Ramos (cell line): ENCODE data around the gene LCN6.
"Not testable (repeated sequence)": the region's sequence is repeated elsewhere in the genome, so short reads cannot be mapped to it uniquely, and the experiment has no call there.

Experiments used
- in situ Hi-C: fragments of 300-500 bp; cut with MboI; formaldehyde crosslinking; loops from one replicate; pipeline ENCODE4 v1.14.3; 2022; ENCODE audit warnings: low sequenced_read_pairs; ENCODE audit not compliant: unreplicated experiment

Gene LCN6

GRCh38 chr9:136762915-136763648 is 14.8 kb upstream of the LCN6 start:
- in situ Hi-C loops, result no loop called here

GRCh38 chr9:136762221-136762691 is 13.9 kb upstream of the LCN6 start:
- in situ Hi-C loops, result no loop called here

GRCh38 chr9:136761545-136761981 is 13.2 kb upstream of the LCN6 start:
- in situ Hi-C loops, result no loop called here

- in situ Hi-C loops, result not testable (repeated sequence)
These were observed 12.7 kb upstream of the LCN6 start for GRCh38 chr9:136760834-136761544.

GRCh38 chr9:136760424-136760823 is 12.1 kb upstream of the LCN6 start:
- in situ Hi-C loops, result no loop called here

GRCh38 chr9:136759436-136760325 is 11.4 kb upstream of the LCN6 start:
- in situ Hi-C loops, result no loop called here

GRCh38 chr9:136759001-136759400 is 10.7 kb upstream of the LCN6 start:
- in situ Hi-C loops, result no loop called here

GRCh38 chr9:136757751-136758140 is 9.4 kb upstream of the LCN6 start:
- in situ Hi-C loops, result no loop called here

GRCh38 chr9:136757328-136757727 is 9.0 kb upstream of the LCN6 start:
- in situ Hi-C loops, result no loop called here

GRCh38 chr9:136756836-136757235 is 8.5 kb upstream of the LCN6 start:
- in situ Hi-C loops, result no loop called here

- in situ Hi-C loops, result no loop called here
These were observed 7.8 kb upstream of the LCN6 start for GRCh38 chr9:136756134-136756438.

- in situ Hi-C loops, result not testable (repeated sequence)
These were observed 7.2 kb upstream of the LCN6 start for GRCh38 chr9:136755302-136756133.

- in situ Hi-C loops, result no loop called here
These were observed 6.4 kb upstream of the LCN6 start for GRCh38 chr9:136754626-136755301.

GRCh38 chr9:136754059-136754572 is 5.8 kb upstream of the LCN6 start:
- in situ Hi-C loops, result no loop called here

- in situ Hi-C loops, result no loop called here
These were observed 5.2 kb upstream of the LCN6 start for GRCh38 chr9:136753371-136754058.

GRCh38 chr9:136751814-136752213 is 3.5 kb upstream of the LCN6 start:
- in situ Hi-C loops, result no loop called here

GRCh38 chr9:136751244-136751643 is 2.9 kb upstream of the LCN6 start:
- in situ Hi-C loops, result no loop called here

GRCh38 chr9:136750526-136750925 is 2.2 kb upstream of the LCN6 start:
- in situ Hi-C loops, result no loop called here
